GM23338 (cell line): ENCODE results near the gene PAX5. TPM values are rescaled to one million over a fixed set of nuclear protein-coding genes. Genes with fewer than 3 reads are reported as not detected.

Experiments used
- ATAC-seq: fragments of 200-7000 bp; cut with Tn5 transposase; 3 replicates; pipeline ENCODE4 v1.9.1; 2020
- DNase-seq: peaks from one replicate; pipeline ENCODE4 v3.0.0-alpha.2; 2015; ENCODE audit warnings: low spot score
- H2AFZ ChIP-seq: fragments of 200-600 bp; sonication (generic); 2 replicates; pipeline ENCODE4 v1.8.0; 2016; ENCODE audit warnings: antibody characterized with exemption, mild to moderate bottlenecking, moderate library complexity
- H3F3A ChIP-seq: fragments of 200-600 bp; sonication (generic); replicated peaks from 2 replicates; pipeline ENCODE4 v1.8.0; 2017; ENCODE audit warnings: antibody characterized with exemption, mixed run types, low read depth
- H3K27ac ChIP-seq: fragments of 200-600 bp; sonication (generic); 2 replicates; pipeline ENCODE4 v1.6.1; 2016; ENCODE audit warnings: low read depth
- H3K27me3 ChIP-seq: fragments of 200-600 bp; sonication (generic); 2 replicates; pipeline ENCODE4 v1.8.0; 2016; ENCODE audit warnings: mild to moderate bottlenecking, mixed run types, moderate library complexity; ENCODE audit not compliant: insufficient read depth
- H3K36me3 ChIP-seq: fragments of 200-600 bp; sonication (generic); 2 replicates; pipeline ENCODE4 v1.8.0; 2016; ENCODE audit warnings: mild to moderate bottlenecking; ENCODE audit not compliant: insufficient read depth
- H3K4me1 ChIP-seq: fragments of 200-600 bp; sonication (generic); 2 replicates; pipeline ENCODE4 v1.8.0; 2016; ENCODE audit warnings: mild to moderate bottlenecking, moderate library complexity; ENCODE audit not compliant: insufficient read depth
- H3K4me2 ChIP-seq: fragments of 200-600 bp; sonication (generic); 2 replicates; pipeline ENCODE4 v1.7.1; 2017; ENCODE audit warnings: mixed run types
- H3K4me3 ChIP-seq: fragments of 200-600 bp; sonication (generic); 2 replicates; pipeline ENCODE4 v1.6.1; 2016; ENCODE audit warnings: mixed run types
- H3K79me2 ChIP-seq: fragments of 200-600 bp; sonication (generic); replicated peaks from 2 replicates; pipeline ENCODE4 v1.8.0; 2017; ENCODE audit warnings: mild to moderate bottlenecking; ENCODE audit not compliant: insufficient read depth
- H3K9me2 ChIP-seq: fragments of 200-600 bp; sonication (generic); 2 replicates; pipeline ENCODE4 v1.8.0; 2017; ENCODE audit not compliant: insufficient read depth
- H4K20me1 ChIP-seq: fragments of 200-600 bp; sonication (generic); replicated peaks from 2 replicates; pipeline ENCODE4 v1.8.0; 2017; ENCODE audit warnings: mild to moderate bottlenecking; ENCODE audit not compliant: insufficient read depth
- H3K27ac Mint-ChIP-seq: 2 replicates; pipeline ENCODE4 v1.8.0; 2020; ENCODE audit warnings: inconsistent platforms, mild to moderate bottlenecking, moderate library complexity, mixed read lengths
- H3K27me3 Mint-ChIP-seq: 3 replicates; pipeline ENCODE4 v1.8.0; 2022; ENCODE audit warnings: low read depth, mild to moderate bottlenecking, moderate library complexity, mixed read lengths, inconsistent platforms; ENCODE audit not compliant: insufficient read depth, poor library complexity
- H3K36me3 Mint-ChIP-seq: 3 replicates; pipeline ENCODE4 v1.8.0; 2021; ENCODE audit warnings: low read depth, mild to moderate bottlenecking, inconsistent platforms, moderate library complexity, mixed read lengths
- H3K4me1 Mint-ChIP-seq: 3 replicates; pipeline ENCODE4 v1.8.0; 2020; ENCODE audit warnings: mild to moderate bottlenecking, inconsistent platforms, mixed read lengths
- H3K4me3 Mint-ChIP-seq: 3 replicates; pipeline ENCODE4 v1.8.0; 2021; ENCODE audit warnings: moderate library complexity, mild to moderate bottlenecking, inconsistent platforms, mixed read lengths
- H3K9me3 Mint-ChIP-seq: 3 replicates; pipeline ENCODE4 v1.8.0; 2020; ENCODE audit warnings: moderate library complexity, mild to moderate bottlenecking, inconsistent platforms, mixed read lengths
- CREB1 ChIP-seq: fragments of 250-450 bp; sonication (Bioruptor Pico); IDR thresholded peaks from 2 replicates; pipeline ENCODE4 v1.5.0; 2020; ENCODE audit warnings: low read depth, mild to moderate bottlenecking, moderate library complexity
- EZH2 ChIP-seq: fragments of 200-600 bp; sonication (generic); IDR thresholded peaks from one replicate; pipeline ENCODE4 v1.8.0; 2017; ENCODE audit warnings: antibody characterized with exemption, mild to moderate bottlenecking, low read depth; ENCODE audit not compliant: unreplicated experiment
- JUNB ChIP-seq: IDR thresholded peaks from one replicate; pipeline ENCODE4 v1.6.1; 2016; ENCODE audit warnings: antibody characterized with exemption; ENCODE audit not compliant: unreplicated experiment
- POLR2AphosphoS5 ChIP-seq: IDR thresholded peaks from 2 replicates; pipeline ENCODE4 v1.6.1; 2016; ENCODE audit warnings: antibody characterized with exemption, low read depth
- STAT1 ChIP-seq: IDR thresholded peaks from one replicate; pipeline ENCODE4 v1.6.1; 2016; ENCODE audit warnings: antibody characterized with exemption; ENCODE audit not compliant: unreplicated experiment
- ZNF114 ChIP-seq: fragments of 250-450 bp; sonication (Bioruptor Pico); IDR thresholded peaks from 2 replicates; pipeline ENCODE4 v1.5.0; 2020; ENCODE audit warnings: mild to moderate bottlenecking, moderate library complexity
- ZNF331 ChIP-seq: fragments of 250-450 bp; sonication (Bioruptor Pico); IDR thresholded peaks from 2 replicates; pipeline ENCODE4 v1.5.0; 2020; ENCODE audit warnings: low read depth, mild to moderate bottlenecking, moderate library complexity
- polyA plus RNA-seq: library from polyadenylated mRNA; unstranded; fragments of >200 nt; fragmentation: Nextera tagmentation; extraction: Ambion mirVana; gene quantifications from 2 replicates; pipeline ENCODE4 v1.2.1, GENCODE V29; 2016
- total RNA-seq: library from RNA; depleted of rRNA; stranded (reverse); fragments of >200 nt; shearing (Covaris generic); gene quantifications from 2 replicates; pipeline ENCODE4 v1.2.3, GENCODE V29; 2014
- TF ChIP-seq, protein P1 (sequence below), 2 experiments: fragments of 200-600 bp in 1 of 2; sonication (generic) in 1 of 2; conservative IDR thresholded peaks; 2 replicates each; pipeline versions ENCODE4 v1.5.1 to v1.6.1; 2016 to 2017; ENCODE audit warnings: antibody characterized with exemption in 2 of 2, low read depth in 2 of 2, mild to moderate bottlenecking in 2 of 2, moderate library complexity in 1 of 2
- TF ChIP-seq, protein P2 (sequence below): fragments of 250-450 bp; sonication (Bioruptor Pico); IDR thresholded peaks from 2 replicates; pipeline ENCODE4 v1.5.0; 2020; ENCODE audit warnings: mild to moderate bottlenecking, moderate library complexity
- TF ChIP-seq, protein P3 (sequence below): IDR thresholded peaks from 2 replicates; pipeline ENCODE4 v1.6.1; 2016; ENCODE audit warnings: antibody characterized with exemption

PAX5 gene
- total and polyA plus RNA-seq, 2 experiments from 2014 or later = 0.17 to 0.60 TPM

DNA sequence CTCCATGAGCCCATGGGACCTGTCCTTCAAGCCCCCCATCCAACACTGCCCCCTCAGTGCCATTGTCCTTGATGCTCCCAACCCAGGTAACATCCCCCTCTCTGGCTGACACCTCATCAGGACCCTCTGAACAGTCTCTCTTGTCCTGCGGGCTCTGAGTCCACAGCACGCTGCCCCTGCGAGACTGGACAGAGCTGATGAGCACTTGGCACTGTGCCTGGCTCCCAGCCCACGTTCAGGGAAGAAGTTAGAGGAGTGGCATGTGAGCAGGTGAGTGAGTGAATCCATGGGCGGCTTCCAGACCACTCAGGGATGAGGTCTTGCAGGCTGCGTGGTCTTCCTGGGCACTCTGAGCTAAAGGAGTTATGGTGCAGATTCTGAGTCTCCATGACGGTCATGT, 70.7 kb downstream of the PAX5 start:
- Histone ChIP-seq H3K27ac (no peak overlapping the region), H2AFZ (no peak overlapping the region), H3F3A (no peaks in the 10 kb centered on the region), H4K20me1 (no peaks in the 10 kb centered on the region), H3K79me2 (no peaks in the 10 kb centered on the region), H3K9me2 (no peaks in the 10 kb centered on the region), H3K27me3 (no peaks in the 10 kb centered on the region), H3K4me3 (no peak overlapping the region), H3K4me2 (no peak overlapping the region), H3K4me1 (no peaks in the 10 kb centered on the region), H3K36me3 (no peaks in the 10 kb centered on the region)
- no peaks in the 10 kb centered on the region for H3K36me3 Mint-ChIP-seq
- peaks cover 4% of the 10 kb centered on the region; the same call in 1 of the 3 replicates for H3K4me1 Mint-ChIP-seq
- no peak for DNase-seq
- H3K9me3 Mint-ChIP-seq = no peaks in the 10 kb centered on the region
- no peak for ATAC-seq
- H3K27me3 Mint-ChIP-seq = peaks cover 22% of the 10 kb centered on the region
- H3K27ac Mint-ChIP-seq = no peak overlapping the region
- TF ChIP-seq STAT1 (no peak), EZH2 (no peak), POLR2AphosphoS5 (no peak), JUNB (no peak), CREB1 (no peak), ZNF331 (CRISPR knock-in tag) (no peak), ZNF114 (CRISPR knock-in tag) (no peak)
- TF ChIP-seq, protein P1, sequence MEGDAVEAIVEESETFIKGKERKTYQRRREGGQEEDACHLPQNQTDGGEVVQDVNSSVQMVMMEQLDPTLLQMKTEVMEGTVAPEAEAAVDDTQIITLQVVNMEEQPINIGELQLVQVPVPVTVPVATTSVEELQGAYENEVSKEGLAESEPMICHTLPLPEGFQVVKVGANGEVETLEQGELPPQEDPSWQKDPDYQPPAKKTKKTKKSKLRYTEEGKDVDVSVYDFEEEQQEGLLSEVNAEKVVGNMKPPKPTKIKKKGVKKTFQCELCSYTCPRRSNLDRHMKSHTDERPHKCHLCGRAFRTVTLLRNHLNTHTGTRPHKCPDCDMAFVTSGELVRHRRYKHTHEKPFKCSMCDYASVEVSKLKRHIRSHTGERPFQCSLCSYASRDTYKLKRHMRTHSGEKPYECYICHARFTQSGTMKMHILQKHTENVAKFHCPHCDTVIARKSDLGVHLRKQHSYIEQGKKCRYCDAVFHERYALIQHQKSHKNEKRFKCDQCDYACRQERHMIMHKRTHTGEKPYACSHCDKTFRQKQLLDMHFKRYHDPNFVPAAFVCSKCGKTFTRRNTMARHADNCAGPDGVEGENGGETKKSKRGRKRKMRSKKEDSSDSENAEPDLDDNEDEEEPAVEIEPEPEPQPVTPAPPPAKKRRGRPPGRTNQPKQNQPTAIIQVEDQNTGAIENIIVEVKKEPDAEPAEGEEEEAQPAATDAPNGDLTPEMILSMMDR (conservative IDR thresholded peaks at IDR 0.05; ENCODE audit: low read depth in 2 of 2) = no peak
- TF ChIP-seq, protein P2, sequence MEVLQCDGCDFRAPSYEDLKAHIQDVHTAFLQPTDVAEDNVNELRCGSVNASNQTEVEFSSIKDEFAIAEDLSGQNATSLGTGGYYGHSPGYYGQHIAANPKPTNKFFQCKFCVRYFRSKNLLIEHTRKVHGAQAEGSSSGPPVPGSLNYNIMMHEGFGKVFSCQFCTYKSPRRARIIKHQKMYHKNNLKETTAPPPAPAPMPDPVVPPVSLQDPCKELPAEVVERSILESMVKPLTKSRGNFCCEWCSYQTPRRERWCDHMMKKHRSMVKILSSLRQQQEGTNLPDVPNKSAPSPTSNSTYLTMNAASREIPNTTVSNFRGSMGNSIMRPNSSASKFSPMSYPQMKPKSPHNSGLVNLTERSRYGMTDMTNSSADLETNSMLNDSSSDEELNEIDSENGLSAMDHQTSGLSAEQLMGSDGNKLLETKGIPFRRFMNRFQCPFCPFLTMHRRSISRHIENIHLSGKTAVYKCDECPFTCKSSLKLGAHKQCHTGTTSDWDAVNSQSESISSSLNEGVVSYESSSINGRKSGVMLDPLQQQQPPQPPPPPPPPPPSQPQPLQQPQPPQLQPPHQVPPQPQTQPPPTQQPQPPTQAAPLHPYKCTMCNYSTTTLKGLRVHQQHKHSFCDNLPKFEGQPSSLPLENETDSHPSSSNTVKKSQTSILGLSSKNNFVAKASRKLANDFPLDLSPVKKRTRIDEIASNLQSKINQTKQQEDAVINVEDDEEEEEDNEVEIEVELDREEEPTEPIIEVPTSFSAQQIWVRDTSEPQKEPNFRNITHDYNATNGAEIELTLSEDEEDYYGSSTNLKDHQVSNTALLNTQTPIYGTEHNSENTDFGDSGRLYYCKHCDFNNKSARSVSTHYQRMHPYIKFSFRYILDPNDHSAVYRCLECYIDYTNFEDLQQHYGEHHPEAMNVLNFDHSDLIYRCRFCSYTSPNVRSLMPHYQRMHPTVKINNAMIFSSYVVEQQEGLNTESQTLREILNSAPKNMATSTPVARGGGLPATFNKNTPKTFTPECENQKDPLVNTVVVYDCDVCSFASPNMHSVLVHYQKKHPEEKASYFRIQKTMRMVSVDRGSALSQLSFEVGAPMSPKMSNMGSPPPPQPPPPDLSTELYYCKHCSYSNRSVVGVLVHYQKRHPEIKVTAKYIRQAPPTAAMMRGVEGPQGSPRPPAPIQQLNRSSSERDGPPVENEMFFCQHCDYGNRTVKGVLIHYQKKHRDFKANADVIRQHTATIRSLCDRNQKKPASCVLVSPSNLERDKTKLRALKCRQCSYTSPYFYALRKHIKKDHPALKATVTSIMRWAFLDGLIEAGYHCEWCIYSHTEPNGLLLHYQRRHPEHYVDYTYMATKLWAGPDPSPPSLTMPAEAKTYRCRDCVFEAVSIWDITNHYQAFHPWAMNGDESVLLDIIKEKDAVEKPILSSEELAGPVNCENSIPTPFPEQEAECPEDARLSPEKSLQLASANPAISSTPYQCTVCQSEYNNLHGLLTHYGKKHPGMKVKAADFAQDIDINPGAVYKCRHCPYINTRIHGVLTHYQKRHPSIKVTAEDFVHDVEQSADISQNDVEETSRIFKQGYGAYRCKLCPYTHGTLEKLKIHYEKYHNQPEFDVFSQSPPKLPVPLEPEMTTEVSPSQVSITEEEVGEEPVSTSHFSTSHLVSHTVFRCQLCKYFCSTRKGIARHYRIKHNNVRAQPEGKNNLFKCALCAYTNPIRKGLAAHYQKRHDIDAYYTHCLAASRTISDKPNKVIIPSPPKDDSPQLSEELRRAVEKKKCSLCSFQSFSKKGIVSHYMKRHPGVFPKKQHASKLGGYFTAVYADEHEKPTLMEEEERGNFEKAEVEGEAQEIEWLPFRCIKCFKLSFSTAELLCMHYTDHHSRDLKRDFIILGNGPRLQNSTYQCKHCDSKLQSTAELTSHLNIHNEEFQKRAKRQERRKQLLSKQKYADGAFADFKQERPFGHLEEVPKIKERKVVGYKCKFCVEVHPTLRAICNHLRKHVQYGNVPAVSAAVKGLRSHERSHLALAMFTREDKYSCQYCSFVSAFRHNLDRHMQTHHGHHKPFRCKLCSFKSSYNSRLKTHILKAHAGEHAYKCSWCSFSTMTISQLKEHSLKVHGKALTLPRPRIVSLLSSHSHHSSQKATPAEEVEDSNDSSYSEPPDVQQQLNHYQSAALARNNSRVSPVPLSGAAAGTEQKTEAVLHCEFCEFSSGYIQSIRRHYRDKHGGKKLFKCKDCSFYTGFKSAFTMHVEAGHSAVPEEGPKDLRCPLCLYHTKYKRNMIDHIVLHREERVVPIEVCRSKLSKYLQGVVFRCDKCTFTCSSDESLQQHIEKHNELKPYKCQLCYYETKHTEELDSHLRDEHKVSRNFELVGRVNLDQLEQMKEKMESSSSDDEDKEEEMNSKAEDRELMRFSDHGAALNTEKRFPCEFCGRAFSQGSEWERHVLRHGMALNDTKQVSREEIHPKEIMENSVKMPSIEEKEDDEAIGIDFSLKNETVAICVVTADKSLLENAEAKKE (CRISPR knock-in tag) = no peak
- TF ChIP-seq, protein P3, sequence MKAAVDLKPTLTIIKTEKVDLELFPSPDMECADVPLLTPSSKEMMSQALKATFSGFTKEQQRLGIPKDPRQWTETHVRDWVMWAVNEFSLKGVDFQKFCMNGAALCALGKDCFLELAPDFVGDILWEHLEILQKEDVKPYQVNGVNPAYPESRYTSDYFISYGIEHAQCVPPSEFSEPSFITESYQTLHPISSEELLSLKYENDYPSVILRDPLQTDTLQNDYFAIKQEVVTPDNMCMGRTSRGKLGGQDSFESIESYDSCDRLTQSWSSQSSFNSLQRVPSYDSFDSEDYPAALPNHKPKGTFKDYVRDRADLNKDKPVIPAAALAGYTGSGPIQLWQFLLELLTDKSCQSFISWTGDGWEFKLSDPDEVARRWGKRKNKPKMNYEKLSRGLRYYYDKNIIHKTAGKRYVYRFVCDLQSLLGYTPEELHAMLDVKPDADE = no peak
- no peak overlapping the region for H3K4me3 Mint-ChIP-seq
